NT2/D1 (cell line): ENCODE data around the gene CROCC2.

Experiments used
- SUZ12 ChIP-seq: IDR thresholded peaks from 2 replicates; pipeline ENCODE4 v1.6.1; 2011; ENCODE audit not compliant: insufficient read length, insufficient read depth; ENCODE audit errors: extremely low read depth
- YY1 ChIP-seq: IDR thresholded peaks from 2 replicates; pipeline ENCODE4 v1.6.1; 2011; ENCODE audit not compliant: insufficient read length, insufficient read depth
- ZNF274 ChIP-seq: IDR thresholded peaks from 2 replicates; pipeline ENCODE4 v1.6.1; 2011; ENCODE audit warnings: mild to moderate bottlenecking, low read depth, low read length

DNA sequence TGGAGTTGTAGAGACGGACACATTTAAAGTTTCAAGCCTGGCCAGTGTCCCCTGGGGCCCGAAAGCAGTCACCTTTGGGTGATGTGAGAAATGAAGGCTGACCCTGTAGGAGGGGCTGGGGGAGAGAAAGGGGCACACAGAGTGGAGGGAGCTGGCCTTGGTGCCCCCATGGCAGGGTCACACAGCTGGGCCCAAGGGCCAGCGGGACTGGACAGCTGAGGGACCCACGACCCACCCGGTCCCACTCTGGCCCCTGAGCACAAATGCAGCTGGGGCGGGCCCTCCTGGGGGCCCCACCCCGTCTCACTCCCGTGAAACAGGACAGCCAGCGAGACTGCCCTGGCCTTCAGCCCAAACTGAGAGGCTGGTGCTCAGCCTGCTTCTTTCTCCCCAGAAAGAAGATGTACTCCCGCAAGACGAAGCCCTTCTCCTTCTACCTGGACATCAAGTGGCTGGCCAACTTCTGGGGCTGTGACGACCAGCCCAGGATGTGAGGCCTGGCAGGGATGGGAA, 31.4 kb upstream of the CROCC2 start:
- TF ChIP-seq YY1 = no peak
- TF ChIP-seq ZNF274 = no peak
- TF ChIP-seq SUZ12 = no peak
